Measurements from ENCODE around the gene UBE2D2.

UBE2D2 gene

DNA sequence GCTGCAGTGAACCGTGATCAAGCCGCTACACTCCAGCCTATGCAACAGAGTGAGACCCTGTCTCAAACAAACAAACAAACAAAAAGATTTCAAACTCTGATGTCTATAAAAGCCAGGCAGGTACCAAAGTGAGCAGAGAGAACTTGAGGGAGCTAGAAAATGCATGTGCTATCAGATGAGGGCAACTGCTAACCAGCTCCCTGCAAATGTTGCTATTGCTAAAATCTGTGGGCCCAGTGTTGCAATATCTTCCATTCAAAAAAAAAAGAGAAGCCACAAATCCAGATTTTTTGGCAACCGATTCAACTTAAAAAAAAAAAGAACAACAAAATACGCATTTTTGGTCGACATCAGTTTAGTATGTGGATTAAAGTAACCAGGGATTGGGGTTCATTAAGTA is 5.5 kb downstream of the UBE2D2 start:
- H3K36me3 ChIP-seq (ENCODE audit: insufficient read depth, low read length): peaks cover 29% of the 10 kb centered on the region; the same call in 1 of the 2 replicates
- H3F3A ChIP-seq (ENCODE audit: insufficient read depth, low read length): peaks cover 7% of the 10 kb centered on the region; the same call in 1 of the 2 replicates
- H3K79me2 ChIP-seq (ENCODE audit: insufficient read depth, low read length): peaks cover 67% of the 10 kb centered on the region
- H3K4me3 ChIP-seq (ENCODE audit: low read depth, low read length, poor library complexity, severe bottlenecking): peak overlapping the region; percentile 19
- H3K9ac ChIP-seq (ENCODE audit: low read length): 0 out of 2 replicates have a peak overlapping the region, but pooled peaks have one; percentile 23
- no peaks in the 10 kb centered on the region for H3K9me3 ChIP-seq (ENCODE audit: low read length)
- H3K9me2 ChIP-seq (ENCODE audit: low read depth, low read length): no peaks in the 10 kb centered on the region
- no peak overlapping the region for H2AFZ ChIP-seq (ENCODE audit: low read length)
- no peak for TF ChIP-seq CTCF (IDR thresholded peaks at IDR 0.05; ENCODE audit: low read length)
- TF ChIP-seq EZH2 (IDR thresholded peaks at IDR 0.05; ENCODE audit: borderline replicate concordance, low read length): no peak
- H3K27me3 ChIP-seq (ENCODE audit: insufficient read depth, low read length): no peaks in the 10 kb centered on the region
- peak overlapping the region; percentile 47 for H3K4me2 ChIP-seq (ENCODE audit: low read length)
- H3K4me1 ChIP-seq (ENCODE audit: insufficient read depth, low read length, severe bottlenecking): peaks cover 56% of the 10 kb centered on the region
- no peaks in the 10 kb centered on the region for H4K20me1 ChIP-seq (ENCODE audit: insufficient read depth, low read length)
- H3K27ac ChIP-seq (ENCODE audit: low read depth, low read length, poor library complexity, severe bottlenecking): peak overlapping the region; percentile 76

DNA sequence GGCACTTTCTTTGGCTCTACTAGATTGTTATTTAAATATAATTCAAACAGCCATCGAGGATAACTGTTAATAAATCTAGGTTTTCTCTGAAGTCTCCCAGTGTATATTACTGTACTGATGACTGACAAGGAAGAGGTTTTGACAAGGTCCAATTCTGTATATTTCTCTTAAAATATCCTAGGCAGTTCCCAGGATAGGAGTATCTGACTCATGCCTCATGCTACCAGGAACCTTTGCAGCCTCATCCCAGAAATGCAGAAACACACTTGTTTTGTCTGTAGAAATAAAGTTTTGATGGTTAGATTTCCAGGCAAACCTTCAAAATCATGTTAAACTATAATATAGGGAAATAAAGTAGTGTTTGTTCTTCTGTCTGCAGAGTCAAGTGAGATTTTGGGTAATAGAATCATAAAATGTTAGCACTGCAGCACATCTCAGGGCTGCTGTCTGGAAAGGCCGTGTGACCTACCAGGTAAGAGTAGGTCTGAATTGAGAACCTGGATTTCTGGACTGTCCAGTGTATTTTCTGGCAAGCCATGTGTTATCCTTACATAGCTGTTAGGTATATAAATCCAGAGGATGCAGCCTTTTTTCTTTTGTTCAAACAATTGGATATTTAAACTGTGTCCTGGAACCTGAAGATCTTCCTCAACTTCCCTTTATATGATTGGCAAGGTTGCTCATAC is 8.3 kb downstream of the UBE2D2 start:
- no peaks in the 10 kb centered on the region for H3K9me3 ChIP-seq (ENCODE audit: low read length)
- no peaks in the 10 kb centered on the region for H3K9me2 ChIP-seq (ENCODE audit: low read depth, low read length)
- H3F3A ChIP-seq (ENCODE audit: insufficient read depth, low read length): peaks cover 7% of the 10 kb centered on the region; the same call in 1 of the 2 replicates
- no peak overlapping the region for H3K4me2 ChIP-seq (ENCODE audit: low read length)
- TF ChIP-seq EZH2 (IDR thresholded peaks at IDR 0.05; ENCODE audit: borderline replicate concordance, low read length) (no peak), CTCF (IDR thresholded peaks at IDR 0.05; ENCODE audit: low read length) (no peak)
- H4K20me1 ChIP-seq (ENCODE audit: insufficient read depth, low read length): no peaks in the 10 kb centered on the region
- H2AFZ ChIP-seq (ENCODE audit: low read length): no peak overlapping the region
- peaks cover 55% of the 10 kb centered on the region for H3K79me2 ChIP-seq (ENCODE audit: insufficient read depth, low read length)
- no peaks in the 10 kb centered on the region for H3K27me3 ChIP-seq (ENCODE audit: insufficient read depth, low read length)
- peaks cover 19% of the 10 kb centered on the region; the same call in 1 of the 2 replicates for H3K36me3 ChIP-seq (ENCODE audit: insufficient read depth, low read length)
- no peak overlapping the region for H3K27ac ChIP-seq (ENCODE audit: low read depth, low read length, poor library complexity, severe bottlenecking)
- H3K9ac ChIP-seq (ENCODE audit: low read length): no peak overlapping the region
- H3K4me3 ChIP-seq (ENCODE audit: low read depth, low read length, poor library complexity, severe bottlenecking): no peak overlapping the region
- H3K4me1 ChIP-seq (ENCODE audit: insufficient read depth, low read length, severe bottlenecking): peaks cover 40% of the 10 kb centered on the region

GRCh38 chr5:139571543-139571942 is 10.4 kb downstream of the UBE2D2 start:
- Histone ChIP-seq H3K9me2 (ENCODE audit: low read depth, low read length) (no peaks in the 10 kb centered on the region), H3K27me3 (ENCODE audit: insufficient read depth, low read length) (no peaks in the 10 kb centered on the region), H3K9me3 (ENCODE audit: low read length) (no peaks in the 10 kb centered on the region), H4K20me1 (ENCODE audit: insufficient read depth, low read length) (no peaks in the 10 kb centered on the region), H3K4me1 (ENCODE audit: insufficient read depth, low read length, severe bottlenecking) (peaks cover 40% of the 10 kb centered on the region), H3K4me2 (ENCODE audit: low read length) (no peak overlapping the region), H3K27ac (ENCODE audit: low read depth, low read length, poor library complexity, severe bottlenecking) (no peak overlapping the region), H3K4me3 (ENCODE audit: low read depth, low read length, poor library complexity, severe bottlenecking) (no peak overlapping the region), H3K79me2 (ENCODE audit: insufficient read depth, low read length) (peaks cover 67% of the 10 kb centered on the region), H3K36me3 (ENCODE audit: insufficient read depth, low read length) (peaks cover 19% of the 10 kb centered on the region; the same call in 1 of the 2 replicates), H3K9ac (ENCODE audit: low read length) (no peak overlapping the region), H2AFZ (ENCODE audit: low read length) (no peak overlapping the region), H3F3A (ENCODE audit: insufficient read depth, low read length) (no peaks in the 10 kb centered on the region)
- TF ChIP-seq EZH2 (IDR thresholded peaks at IDR 0.05; ENCODE audit: borderline replicate concordance, low read length) (no peak), CTCF (IDR thresholded peaks at IDR 0.05; ENCODE audit: low read length) (no peak)
